Measurements from ENCODE around the gene APOD. TPM values are rescaled to one million over a fixed set of nuclear protein-coding genes. Genes with fewer than 3 reads are reported as not detected.

Gene APOD
- total and polyA plus RNA-seq, 9 of the 15 experiments (the other 6 are each of a cell fraction or from before 2014, with no cell fraction given), result 0.18 to 0.50 (median 0.35) TPM; not detected in 1

GRCh38 chr3:195553268-195553667, 30.5 kb downstream of the APOD start:
- H3K4me2 ChIP-seq (ENCODE audit: insufficient read depth, low read length), result no peak overlapping the region
- no peak overlapping the region for H3K4me3 ChIP-seq
- no peak for DNase-seq (ENCODE audit: extremely low read depth in 1 of 4, low spot score in 3 of 4)
- intact Hi-C loops (cut with micrococcal nuclease), result no loop called here
- in situ Hi-C loops (cut with MboI), result no loop called here
- CTCF ChIA-PET (ENCODE audit: low intra/inter-chr PET ratio), result no interaction called here
- peaks cover 0 to 3% of the 10 kb centered on the region in 2 experiments; a peak in 1 of 5 replicates for H3K4me1 ChIP-seq (replicated peaks in 1 of 2; ENCODE audit: control insufficient read depth in 2 of 2, insufficient read depth in 2 of 2, low read length in 2 of 2)
- no peak overlapping the region for H3K27ac ChIP-seq (ENCODE audit: extremely low read depth, low read depth, low read length)
- H3K27me3 ChIP-seq (ENCODE audit: control insufficient read depth in 2 of 2, insufficient read depth in 2 of 2, low read length in 2 of 2), result peaks cover 4 to 17% of the 10 kb centered on the region in 2 experiments; a peak in 2 of 5 replicates
- H3K36me3 ChIP-seq (ENCODE audit: control insufficient read depth, insufficient read depth, low read length), result no peaks in the 10 kb centered on the region
- H2AFZ ChIP-seq (ENCODE audit: low read depth, low read length), result 0 out of 2 replicates have a peak overlapping the region, but pooled peaks have one; percentile 9
- FAIRE-seq, result no peak
- no peaks in the 10 kb centered on the region for H4K20me1 ChIP-seq (replicated peaks; ENCODE audit: control insufficient read depth, insufficient read depth, low read length)
- H3K79me2 ChIP-seq (ENCODE audit: control insufficient read depth, insufficient read depth, low read length), result no peaks in the 10 kb centered on the region
- BruUV-seq (replicated peaks), result no TSS peak
- TF ChIP-seq CREBBP (IDR thresholded peaks at IDR 0.05; ENCODE audit: low read depth, low read length), result no peak
- TF ChIP-seq BHLHE40 (IDR thresholded peaks at IDR 0.05; ENCODE audit: low read length), result 0 out of 2 replicates have a peak, but pooled peaks have one; percentile 19
- no peak for TF ChIP-seq CBX1 (IDR thresholded peaks at IDR 0.05; ENCODE audit: low read depth)
- TF ChIP-seq MYC (IDR thresholded peaks at IDR 0.05; ENCODE audit: low read depth, low read length), result no peak
- no peak for TF ChIP-seq MYC (CRISPR knock-in tag; IDR thresholded peaks at IDR 0.05; ENCODE audit: borderline replicate concordance, low read depth)
- no peak for TF ChIP-seq HDAC8 (tag; IDR thresholded peaks at IDR 0.05)
- no peak for TF ChIP-seq SETDB1 (IDR thresholded peaks at IDR 0.05; ENCODE audit: low read length)
- TF ChIP-seq BRCA1 (IDR thresholded peaks at IDR 0.05), result no peak
- no peak for TF ChIP-seq BRCA1 (CRISPR knock-in tag; IDR thresholded peaks at IDR 0.05)
- no peak for TF ChIP-seq LCOR (CRISPR knock-in tag; IDR thresholded peaks at IDR 0.05)
- TF ChIP-seq ZFP36 (IDR thresholded peaks at IDR 0.05; ENCODE audit: low read depth, low read length, partially characterized antibody), result peak; percentile 15
- H3K9me1 ChIP-seq (ENCODE audit: control insufficient read depth, insufficient read depth, low read length), result no peaks in the 10 kb centered on the region
- POLR2A ChIA-PET, result interaction anchor here (1.7 kb wide), 1 partner anchor 11 kb away, joined by 8 read pairs; the partner anchor contains the start of gene PPP1R2
- no peak overlapping the region for H3K9ac ChIP-seq (ENCODE audit: insufficient read depth in 1 of 2, low read depth in 2 of 2, low read length in 2 of 2)
- ATAC-seq, result no peak
- WGBS (ENCODE audit: insufficient coverage, low coverage, missing lambda C conversion rate), result 16% methylated on average over 7 of the region's 7 CpGs
- no peaks in the 10 kb centered on the region for H3K9me3 ChIP-seq (replicated peaks; ENCODE audit: control insufficient read depth, insufficient read depth, low read depth, low read length)
